ENCODE measurements around the gene EHMT1. TPM values are rescaled to one million over a fixed set of nuclear protein-coding genes. Genes with fewer than 3 reads are reported as not detected.

EHMT1 gene
- total and polyA plus RNA-seq, 2 experiments from 2014 or later, result 46.0 to 47.7 TPM

GRCh38 chr9:137700911-137701310, 82.1 kb downstream of the EHMT1 start:
- H4K20me1 ChIP-seq (ENCODE audit: insufficient read depth, poor library complexity, severe bottlenecking), result peaks cover 50% of the 10 kb centered on the region
- TF ChIP-seq EZH2 (IDR thresholded peaks at IDR 0.05; ENCODE audit: borderline replicate concordance) (no peak), EZH2phosphoT487 (IDR thresholded peaks at IDR 0.05; ENCODE audit: low read depth, severe bottlenecking, unreplicated experiment) (no peak)
- TF ChIP-seq, protein P1, sequence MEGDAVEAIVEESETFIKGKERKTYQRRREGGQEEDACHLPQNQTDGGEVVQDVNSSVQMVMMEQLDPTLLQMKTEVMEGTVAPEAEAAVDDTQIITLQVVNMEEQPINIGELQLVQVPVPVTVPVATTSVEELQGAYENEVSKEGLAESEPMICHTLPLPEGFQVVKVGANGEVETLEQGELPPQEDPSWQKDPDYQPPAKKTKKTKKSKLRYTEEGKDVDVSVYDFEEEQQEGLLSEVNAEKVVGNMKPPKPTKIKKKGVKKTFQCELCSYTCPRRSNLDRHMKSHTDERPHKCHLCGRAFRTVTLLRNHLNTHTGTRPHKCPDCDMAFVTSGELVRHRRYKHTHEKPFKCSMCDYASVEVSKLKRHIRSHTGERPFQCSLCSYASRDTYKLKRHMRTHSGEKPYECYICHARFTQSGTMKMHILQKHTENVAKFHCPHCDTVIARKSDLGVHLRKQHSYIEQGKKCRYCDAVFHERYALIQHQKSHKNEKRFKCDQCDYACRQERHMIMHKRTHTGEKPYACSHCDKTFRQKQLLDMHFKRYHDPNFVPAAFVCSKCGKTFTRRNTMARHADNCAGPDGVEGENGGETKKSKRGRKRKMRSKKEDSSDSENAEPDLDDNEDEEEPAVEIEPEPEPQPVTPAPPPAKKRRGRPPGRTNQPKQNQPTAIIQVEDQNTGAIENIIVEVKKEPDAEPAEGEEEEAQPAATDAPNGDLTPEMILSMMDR (IDR thresholded peaks at IDR 0.05; ENCODE audit: poor library complexity), result no peak
- no peaks in the 10 kb centered on the region for H3K4me1 ChIP-seq (ENCODE audit: insufficient read depth)
- H3K27me3 ChIP-seq, result no peaks in the 10 kb centered on the region
- no peaks in the 10 kb centered on the region for H3K9me2 ChIP-seq (replicated peaks; ENCODE audit: insufficient read depth)
- no peaks in the 10 kb centered on the region for H3K36me3 ChIP-seq (replicated peaks; ENCODE audit: insufficient read depth, low read depth)
- no peak overlapping the region for H2AFZ ChIP-seq
- H3K4me2 ChIP-seq, result no peak overlapping the region
- DNase-seq (ENCODE audit: low spot score), result no peak
- H3K27ac ChIP-seq, result no peak overlapping the region
- WGBS (ENCODE audit: low lambda C conversion rate, missing lambda C conversion rate), result 94% methylated on average over 4 of the region's 4 CpGs
- H3K4me3 ChIP-seq, result no peak overlapping the region
- H3K79me2 ChIP-seq, result peaks cover 100% of the 10 kb centered on the region
- no peaks in the 10 kb centered on the region for H3K9me3 ChIP-seq (ENCODE audit: low read depth)

- peaks cover 49% of the 10 kb centered on the region for H4K20me1 ChIP-seq (ENCODE audit: insufficient read depth, poor library complexity, severe bottlenecking)
Measured at GRCh38 chr9:137702615-137703379, 84.0 kb downstream of the EHMT1 start.

GRCh38 chr9:137703842-137704508, 85.2 kb downstream of the EHMT1 start:
- Histone ChIP-seq H3K4me2 (no peak overlapping the region), H3K4me3 (no peak overlapping the region), H4K20me1 (ENCODE audit: insufficient read depth, poor library complexity, severe bottlenecking) (peaks cover 49% of the 10 kb centered on the region), H3K4me1 (ENCODE audit: insufficient read depth) (no peaks in the 10 kb centered on the region), H3K27ac (no peak overlapping the region), H3K27me3 (no peaks in the 10 kb centered on the region), H3K9me2 (replicated peaks; ENCODE audit: insufficient read depth) (no peaks in the 10 kb centered on the region), H3K9me3 (ENCODE audit: low read depth) (no peaks in the 10 kb centered on the region), H3K79me2 (peaks cover 100% of the 10 kb centered on the region), H2AFZ (no peak overlapping the region), H3K36me3 (replicated peaks; ENCODE audit: insufficient read depth, low read depth) (no peaks in the 10 kb centered on the region)
- no peak for TF ChIP-seq EZH2phosphoT487 (IDR thresholded peaks at IDR 0.05; ENCODE audit: low read depth, severe bottlenecking, unreplicated experiment)
- no peak for TF ChIP-seq EZH2 (IDR thresholded peaks at IDR 0.05; ENCODE audit: borderline replicate concordance)
- TF ChIP-seq, protein P1 (IDR thresholded peaks at IDR 0.05; ENCODE audit: poor library complexity), result no peak
- DNase-seq (ENCODE audit: low spot score), result no peak
- 96% methylated on average over 6 of the region's 6 CpGs for WGBS (ENCODE audit: low lambda C conversion rate, missing lambda C conversion rate)

More at GRCh38 chr9:137702615-137703379, 84.0 kb downstream of the EHMT1 start:
- Histone ChIP-seq H3K9me3 (ENCODE audit: low read depth) (no peaks in the 10 kb centered on the region), H3K79me2 (peaks cover 100% of the 10 kb centered on the region), H2AFZ (no peak overlapping the region), H3K9me2 (replicated peaks; ENCODE audit: insufficient read depth) (no peaks in the 10 kb centered on the region), H3K4me2 (no peak overlapping the region), H3K27me3 (no peaks in the 10 kb centered on the region), H3K4me3 (no peak overlapping the region), H3K27ac (no peak overlapping the region), H3K36me3 (replicated peaks; ENCODE audit: insufficient read depth, low read depth) (no peaks in the 10 kb centered on the region), H3K4me1 (ENCODE audit: insufficient read depth) (no peaks in the 10 kb centered on the region)
- TF ChIP-seq EZH2 (IDR thresholded peaks at IDR 0.05; ENCODE audit: borderline replicate concordance) (no peak), EZH2phosphoT487 (IDR thresholded peaks at IDR 0.05; ENCODE audit: low read depth, severe bottlenecking, unreplicated experiment) (no peak)
- TF ChIP-seq, protein P1 (IDR thresholded peaks at IDR 0.05; ENCODE audit: poor library complexity), result no peak
- WGBS (ENCODE audit: low lambda C conversion rate, missing lambda C conversion rate), result 98% methylated on average over 7 of the region's 7 CpGs
- DNase-seq (ENCODE audit: low spot score), result no peak
